ENCODE results near the gene CRK. TPM values are rescaled to one million over a fixed set of nuclear protein-coding genes. Genes with fewer than 3 reads are reported as not detected.
A peak's percentile ranks its signal among the peaks of the same experiment; 100 is the strongest.
"Not testable (repeated sequence)": the region's sequence is repeated elsewhere in the genome, so short reads cannot be mapped to it uniquely, and the experiment has no call there.

CRK gene
- total and polyA plus RNA-seq, 7 donors: 26.4 to 60.4 (median 34.7) TPM

- H3K27me3 ChIP-seq (ENCODE audit: insufficient read depth in 3 of 3, low read length in 2 of 3): no peaks in the 10 kb centered on the region
- H3K4me3 ChIP-seq: no peak overlapping the region
- no peaks in the 10 kb centered on the region for H3K9me3 ChIP-seq
- WGBS, 3 donors: 95 to 96% (median 95%) methylated on average over 11 of the region's 11 CpGs
- H3K4me1 ChIP-seq: peaks cover 38% of the 10 kb centered on the region
- H3K36me3 ChIP-seq (ENCODE audit: insufficient read depth in 1 of 2, low read depth in 1 of 2): peaks cover 5 to 38% of the 10 kb centered on the region in 2 donors
- TF ChIP-seq CTCF (IDR thresholded peaks at IDR 0.05): no peak
- intact Hi-C loops (cut with DNase I): no loop called here
- DNase-seq (no peak), ATAC-seq (no peak)
- H3K27ac ChIP-seq: no peak overlapping the region
These were observed 35.9 kb downstream of the CRK start for GRCh38 chr17:1420163-1420562.

- H3K27me3 ChIP-seq (ENCODE audit: insufficient read depth in 3 of 3, low read length in 2 of 3); intact Hi-C loops (cut with DNase I); DNase-seq; H3K9me3 ChIP-seq; H3K27ac ChIP-seq; H3K4me3 ChIP-seq: not testable (repeated sequence)
- Histone ChIP-seq H3K4me1 (peaks cover 45% of the 10 kb centered on the region), H3K36me3 (ENCODE audit: insufficient read depth in 1 of 2, low read depth in 1 of 2) (peaks cover 3 to 31% of the 10 kb centered on the region in 2 donors)
- ATAC-seq: peak in 1 of 4 donors; percentile 20
- 66 to 93% (median 79%) methylated on average over 10 of the region's 10 CpGs for whole genome bisulfite sequencing, 3 donors
These were observed 37.6 kb downstream of the CRK start for GRCh38 chr17:1418476-1418875.

- Histone ChIP-seq H3K4me1 (peaks cover 30% of the 10 kb centered on the region), H3K9me3 (peaks cover 7% of the 10 kb centered on the region), H3K36me3 (ENCODE audit: insufficient read depth in 1 of 2, low read depth in 1 of 2) (peaks cover 0 to 19% of the 10 kb centered on the region in 2 donors), H3K27me3 (ENCODE audit: insufficient read depth in 3 of 3, low read length in 2 of 3) (no peaks in the 10 kb centered on the region), H3K4me3 (no peak overlapping the region), H3K27ac (no peak overlapping the region)
- peak in 1 of 2 donors; percentile 4 for DNase-seq
- ATAC-seq: no peak
- 91 to 94% (median 92%) methylated on average over 5 of the region's 5 CpGs for WGBS, 3 donors
- no peak for TF ChIP-seq CTCF (IDR thresholded peaks at IDR 0.05)
- intact Hi-C loops (cut with DNase I): no loop called here
These were observed 39.6 kb downstream of the CRK start for GRCh38 chr17:1416414-1416813.

GRCh38 chr17:1414634-1415033, 41.4 kb downstream of the CRK start:
- H3K27me3 ChIP-seq (ENCODE audit: insufficient read depth in 3 of 3, low read length in 2 of 3): no peaks in the 10 kb centered on the region
- 35 to 60% (median 37%) methylated on average over 10 of the region's 10 CpGs for WGBS, 3 donors
- H3K9me3 ChIP-seq: peaks cover 7% of the 10 kb centered on the region
- H3K4me1 ChIP-seq: peaks cover 21% of the 10 kb centered on the region
- intact Hi-C loops (cut with DNase I): no loop called here
- H3K27ac ChIP-seq: peak overlapping the region; percentile 71
- TF ChIP-seq CTCF (IDR thresholded peaks at IDR 0.05): no peak
- no peak overlapping the region for H3K4me3 ChIP-seq
- ATAC-seq: peak; percentile 46 to 63 (median 61)
- DNase-seq: peak in 1 of 2 donors; percentile 64
- peaks cover 0 to 2% of the 10 kb centered on the region in 2 donors for H3K36me3 ChIP-seq (ENCODE audit: insufficient read depth in 1 of 2, low read depth in 1 of 2)

GRCh38 chr17:1414001-1414574, 41.9 kb downstream of the CRK start:
- no peak for TF ChIP-seq CTCF (IDR thresholded peaks at IDR 0.05)
- no peaks in the 10 kb centered on the region for H3K27me3 ChIP-seq (ENCODE audit: insufficient read depth in 3 of 3, low read length in 2 of 3)
- peak overlapping the region; percentile 71 for H3K27ac ChIP-seq
- peaks cover 7% of the 10 kb centered on the region for H3K9me3 ChIP-seq
- H3K4me1 ChIP-seq: peaks cover 21% of the 10 kb centered on the region
- DNase-seq (no peak), ATAC-seq (peak; percentile 18 to 35 (median 34))
- no peak overlapping the region for H3K4me3 ChIP-seq
- H3K36me3 ChIP-seq (ENCODE audit: insufficient read depth in 1 of 2, low read depth in 1 of 2): no peaks in the 10 kb centered on the region
- intact Hi-C loops (cut with DNase I): no loop called here
- 32 to 65% (median 40%) methylated on average over 8 to 9 of the region's 9 CpGs for WGBS, 3 donors
